Stimulated activated naive B cell treated with anti-CD40 and anti-IgM and Interleukin-4, amounts not matched to agents 10 μg/mL and 1 μg/mL and 100 μg/mL, for 72 hours (primary cell): ENCODE measurements around the gene UBE2O.

Experiments used
- ATAC-seq, 2 donors: fragments of 150-1000 bp; cut with Tn5 transposase; replicated peaks; 2 replicates each; pipeline ENCODE4 v1.10.0; 2021; ENCODE audit warnings: moderate library complexity in 1 of 2
- DNase-seq: peaks from one replicate; pipeline ENCODE4 v3.0.0; 2021
- H3K27ac Mint-ChIP-seq: one replicate; pipeline ENCODE4 v1.8.0; 2022; ENCODE audit warnings: mild to moderate bottlenecking, mixed read lengths
- H3K27me3 Mint-ChIP-seq, 2 donors: one replicate each; pipeline ENCODE4 v1.8.0; 2022; ENCODE audit warnings: mixed read lengths in 2 of 2
- H3K36me3 Mint-ChIP-seq, 2 donors: one replicate each; pipeline ENCODE4 v1.8.0; 2022; ENCODE audit warnings: mixed read lengths in 2 of 2, mild to moderate bottlenecking in 1 of 2
- H3K4me1 Mint-ChIP-seq, 2 donors: one replicate each; pipeline ENCODE4 v1.8.0; 2022; ENCODE audit warnings: mixed read lengths in 2 of 2, mild to moderate bottlenecking in 1 of 2
- H3K4me3 Mint-ChIP-seq, 2 donors: one replicate each; pipeline ENCODE4 v1.8.0; 2022; ENCODE audit warnings: mild to moderate bottlenecking in 2 of 2, mixed read lengths in 2 of 2, moderate library complexity in 1 of 2
- H3K9me3 Mint-ChIP-seq, 2 donors: one replicate each; pipeline ENCODE4 v1.8.0; 2022; ENCODE audit warnings: mixed read lengths in 2 of 2, mild to moderate bottlenecking in 1 of 2

Gene UBE2O

GRCh38 chr17:76492989-76493501 is 40.1 kb upstream of the UBE2O start:
- H3K27ac Mint-ChIP-seq: peak overlapping the region; percentile 97
- H3K9me3 Mint-ChIP-seq: no peaks in the 10 kb centered on the region
- ATAC-seq (peak; percentile 65 to 66), DNase-seq (peak; percentile 77)
- H3K4me3 Mint-ChIP-seq: peak overlapping the region; percentile 83 to 84
- H3K4me1 Mint-ChIP-seq: peaks cover 71 to 93% of the 10 kb centered on the region in 2 donors
- peaks cover 13 to 16% of the 10 kb centered on the region in 2 donors for H3K36me3 Mint-ChIP-seq
- H3K27me3 Mint-ChIP-seq: no peaks in the 10 kb centered on the region

GRCh38 chr17:76492123-76492988 is 39.4 kb upstream of the UBE2O start:
- peak overlapping the region; percentile 83 to 84 for H3K4me3 Mint-ChIP-seq
- no peaks in the 10 kb centered on the region for H3K27me3 Mint-ChIP-seq
- no peaks in the 10 kb centered on the region for H3K9me3 Mint-ChIP-seq
- DNase-seq (peak; percentile 80), ATAC-seq (peak; percentile 75 to 76)
- peaks cover 12 to 20% of the 10 kb centered on the region in 2 donors for H3K36me3 Mint-ChIP-seq
- peak overlapping the region; percentile 97 for H3K27ac Mint-ChIP-seq
- H3K4me1 Mint-ChIP-seq: peaks cover 66 to 93% of the 10 kb centered on the region in 2 donors

GRCh38 chr17:76491271-76492122 is 38.5 kb upstream of the UBE2O start:
- H3K4me3 Mint-ChIP-seq: peak overlapping the region; percentile 83 to 84
- DNase-seq (no peak), ATAC-seq (peak; percentile 3 to 6)
- peaks cover 9 to 15% of the 10 kb centered on the region in 2 donors for H3K36me3 Mint-ChIP-seq
- H3K4me1 Mint-ChIP-seq: peaks cover 57 to 86% of the 10 kb centered on the region in 2 donors
- H3K27me3 Mint-ChIP-seq: no peaks in the 10 kb centered on the region
- H3K9me3 Mint-ChIP-seq: no peaks in the 10 kb centered on the region
- peak overlapping the region; percentile 97 for H3K27ac Mint-ChIP-seq

- no peak for ATAC-seq
- Mint-ChIP-seq H3K4me3 (peak overlapping the region in 1 of 2 donors; percentile 45), H3K27me3 (no peaks in the 10 kb centered on the region), H3K27ac (peak overlapping the region; percentile 92), H3K36me3 (peaks cover 9 to 16% of the 10 kb centered on the region in 2 donors), H3K4me1 (peaks cover 52 to 84% of the 10 kb centered on the region in 2 donors), H3K9me3 (no peaks in the 10 kb centered on the region)
- DNase-seq: no peak
Observed at GRCh38 chr17:76490112-76490710, 37.3 kb upstream of the UBE2O start.

GRCh38 chr17:76487451-76488192 is 34.7 kb upstream of the UBE2O start:
- peaks cover 0 to 4% of the 10 kb centered on the region in 2 donors for H3K9me3 Mint-ChIP-seq

GRCh38 chr17:76485569-76485968 is 32.6 kb upstream of the UBE2O start:
- ATAC-seq (no peak), DNase-seq (no peak)
- peaks cover 0 to 4% of the 10 kb centered on the region in 2 donors for H3K9me3 Mint-ChIP-seq
- H3K4me3 Mint-ChIP-seq: no peak overlapping the region
- H3K27ac Mint-ChIP-seq: peak overlapping the region; percentile 92
- peaks cover 18 to 39% of the 10 kb centered on the region in 2 donors for H3K36me3 Mint-ChIP-seq
- H3K4me1 Mint-ChIP-seq: peaks cover 46 to 83% of the 10 kb centered on the region in 2 donors
- no peaks in the 10 kb centered on the region for H3K27me3 Mint-ChIP-seq

More at GRCh38 chr17:76487451-76488192, 34.7 kb upstream of the UBE2O start:
- H3K4me3 Mint-ChIP-seq: peak overlapping the region in 1 of 2 donors; percentile 36
- DNase-seq (no peak), ATAC-seq (no peak)
- no peaks in the 10 kb centered on the region for H3K27me3 Mint-ChIP-seq
- peaks cover 50 to 83% of the 10 kb centered on the region in 2 donors for H3K4me1 Mint-ChIP-seq
- H3K27ac Mint-ChIP-seq: peak overlapping the region; percentile 89
- H3K36me3 Mint-ChIP-seq: peaks cover 16 to 30% of the 10 kb centered on the region in 2 donors

- H3K27ac Mint-ChIP-seq: peak overlapping the region; percentile 95
- ATAC-seq: no peak
- H3K4me1 Mint-ChIP-seq: peaks cover 48 to 80% of the 10 kb centered on the region in 2 donors
Observed at GRCh38 chr17:76484228-76484725, 31.3 kb upstream of the UBE2O start.

GRCh38 chr17:76481071-76481655 is 28.2 kb upstream of the UBE2O start:
- peak; percentile 67 to 72 for ATAC-seq
- Mint-ChIP-seq H3K4me3 (peak overlapping the region; percentile 66 to 68), H3K36me3 (peaks cover 34 to 63% of the 10 kb centered on the region in 2 donors), H3K27me3 (no peaks in the 10 kb centered on the region), H3K9me3 (peaks cover 0 to 4% of the 10 kb centered on the region in 2 donors), H3K27ac (peak overlapping the region; percentile 95), H3K4me1 (peaks cover 50 to 71% of the 10 kb centered on the region in 2 donors)
- peak; percentile 66 for DNase-seq

More at GRCh38 chr17:76484228-76484725, 31.3 kb upstream of the UBE2O start:
- Mint-ChIP-seq H3K4me3 (peak overlapping the region; percentile 49 to 50), H3K36me3 (peaks cover 22 to 46% of the 10 kb centered on the region in 2 donors), H3K9me3 (peaks cover 0 to 4% of the 10 kb centered on the region in 2 donors), H3K27me3 (no peaks in the 10 kb centered on the region)
- no peak for DNase-seq

- Mint-ChIP-seq H3K36me3 (peaks cover 34 to 64% of the 10 kb centered on the region in 2 donors), H3K27me3 (no peaks in the 10 kb centered on the region), H3K27ac (peak overlapping the region; percentile 95), H3K4me3 (peak overlapping the region; percentile 66 to 68), H3K9me3 (peaks cover 0 to 4% of the 10 kb centered on the region in 2 donors), H3K4me1 (peaks cover 46 to 67% of the 10 kb centered on the region in 2 donors)
- ATAC-seq (peak; percentile 31 to 34), DNase-seq (no peak)
Observed at GRCh38 chr17:76480632-76481031, 27.7 kb upstream of the UBE2O start.

GRCh38 chr17:76479515-76480060 is 26.6 kb upstream of the UBE2O start:
- Mint-ChIP-seq H3K27ac (peak overlapping the region; percentile 89), H3K27me3 (no peaks in the 10 kb centered on the region), H3K4me1 (peaks cover 41 to 65% of the 10 kb centered on the region in 2 donors), H3K4me3 (no peak overlapping the region), H3K9me3 (peaks cover 0 to 4% of the 10 kb centered on the region in 2 donors), H3K36me3 (peaks cover 36 to 67% of the 10 kb centered on the region in 2 donors)
- no peak for DNase-seq
- ATAC-seq: no peak

GRCh38 chr17:76478730-76479514 is 26.0 kb upstream of the UBE2O start:
- H3K27ac Mint-ChIP-seq: peak overlapping the region; percentile 89
- peaks cover 31 to 60% of the 10 kb centered on the region in 2 donors for H3K36me3 Mint-ChIP-seq
- H3K4me1 Mint-ChIP-seq: peaks cover 38 to 59% of the 10 kb centered on the region in 2 donors
- no peak for ATAC-seq
- DNase-seq: no peak
- no peaks in the 10 kb centered on the region for H3K27me3 Mint-ChIP-seq
- H3K4me3 Mint-ChIP-seq: peak overlapping the region in 1 of 2 donors; percentile 30
- no peaks in the 10 kb centered on the region for H3K9me3 Mint-ChIP-seq

GRCh38 chr17:76478097-76478496 is 25.1 kb upstream of the UBE2O start:
- Mint-ChIP-seq H3K27me3 (no peaks in the 10 kb centered on the region), H3K4me3 (no peak overlapping the region), H3K36me3 (peaks cover 33 to 61% of the 10 kb centered on the region in 2 donors), H3K9me3 (no peaks in the 10 kb centered on the region), H3K27ac (peak overlapping the region; percentile 37), H3K4me1 (peaks cover 37 to 57% of the 10 kb centered on the region in 2 donors)
- ATAC-seq (no peak), DNase-seq (no peak)
